Retinal pigment epithelial cell (primary cell): ENCODE measurements around the gene KCTD19.

Source experiments
- DNase-seq: peaks from one replicate; pipeline ENCODE4 v3.0.0-alpha.2; 2010; ENCODE audit warnings: low read depth
- H3K4me3 ChIP-seq: 2 replicates; pipeline ENCODE4 v1.5.1; 2011; ENCODE audit warnings: mild to moderate bottlenecking, low read length, control low read depth, moderate library complexity
- TF ChIP-seq, protein P1 (sequence below): conservative IDR thresholded peaks from 2 replicates; pipeline ENCODE4 v1.5.1; 2011; ENCODE audit warnings: low read depth, low read length, control low read depth, inconsistent platforms

The KCTD19 gene

GRCh38 chr16:67254801-67255552 is 71.6 kb downstream of the KCTD19 start:
- no peak for DNase-seq
- TF ChIP-seq, protein P1, sequence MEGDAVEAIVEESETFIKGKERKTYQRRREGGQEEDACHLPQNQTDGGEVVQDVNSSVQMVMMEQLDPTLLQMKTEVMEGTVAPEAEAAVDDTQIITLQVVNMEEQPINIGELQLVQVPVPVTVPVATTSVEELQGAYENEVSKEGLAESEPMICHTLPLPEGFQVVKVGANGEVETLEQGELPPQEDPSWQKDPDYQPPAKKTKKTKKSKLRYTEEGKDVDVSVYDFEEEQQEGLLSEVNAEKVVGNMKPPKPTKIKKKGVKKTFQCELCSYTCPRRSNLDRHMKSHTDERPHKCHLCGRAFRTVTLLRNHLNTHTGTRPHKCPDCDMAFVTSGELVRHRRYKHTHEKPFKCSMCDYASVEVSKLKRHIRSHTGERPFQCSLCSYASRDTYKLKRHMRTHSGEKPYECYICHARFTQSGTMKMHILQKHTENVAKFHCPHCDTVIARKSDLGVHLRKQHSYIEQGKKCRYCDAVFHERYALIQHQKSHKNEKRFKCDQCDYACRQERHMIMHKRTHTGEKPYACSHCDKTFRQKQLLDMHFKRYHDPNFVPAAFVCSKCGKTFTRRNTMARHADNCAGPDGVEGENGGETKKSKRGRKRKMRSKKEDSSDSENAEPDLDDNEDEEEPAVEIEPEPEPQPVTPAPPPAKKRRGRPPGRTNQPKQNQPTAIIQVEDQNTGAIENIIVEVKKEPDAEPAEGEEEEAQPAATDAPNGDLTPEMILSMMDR = no peak
- H3K4me3 ChIP-seq = no peak overlapping the region

- H3K4me3 ChIP-seq = no peak overlapping the region
- TF ChIP-seq, protein P1 = no peak
- DNase-seq = no peak
These were observed 73.7 kb downstream of the KCTD19 start for GRCh38 chr16:67252609-67253497.

DNA sequence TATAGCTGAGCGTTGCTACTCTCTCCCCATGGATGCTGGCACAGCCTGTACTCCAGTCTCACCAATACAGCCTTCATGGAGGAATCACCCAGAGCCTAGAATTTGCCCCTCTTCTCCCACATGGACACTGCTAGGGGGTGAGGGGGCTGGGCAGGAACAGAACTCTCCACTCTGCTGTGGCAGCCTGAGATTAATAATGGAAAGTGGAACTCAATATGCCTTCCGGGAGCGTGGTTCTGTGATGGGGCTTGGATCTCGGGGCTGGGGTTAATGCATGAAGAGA is 76.6 kb downstream of the KCTD19 start:
- TF ChIP-seq, protein P1 = no peak
- no peak overlapping the region for H3K4me3 ChIP-seq
- no peak for DNase-seq

- DNase-seq = no peak
- TF ChIP-seq, protein P1 = no peak
- peak overlapping the region; percentile 36 for H3K4me3 ChIP-seq
These were observed 77.1 kb downstream of the KCTD19 start for GRCh38 chr16:67249178-67250044.

- DNase-seq = no peak
- H3K4me3 ChIP-seq = peak within 1 kb of the TSS; percentile 69
- TF ChIP-seq, protein P1 = no peak
These were observed 78.0 kb downstream of the KCTD19 start, which contains the start of gene SLC9A5 for GRCh38 chr16:67248401-67249177. Gene SLC9A5 (plus strand): TSS chr16:67248979. CDS start chr16:67249015, 36 bp downstream.

GRCh38 chr16:67248073-67248400 is 78.5 kb downstream of the KCTD19 start:
- H3K4me3 ChIP-seq = peak overlapping the region; percentile 48
- TF ChIP-seq, protein P1 = no peak
- no peak for DNase-seq
